ENCODE measurements around the gene DPAGT1.

The DPAGT1 gene

GRCh38 chr11:119078675-119079420 lies 22.8 kb downstream of the DPAGT1 start:
- Histone ChIP-seq H3K9me3 (no peaks in the 10 kb centered on the region), H3K4me3 (no peak overlapping the region), H3K27ac (no peak overlapping the region), H3K36me3 (peaks cover 70 to 93% (median 86%) of the 10 kb centered on the region in 3 donors), H3K27me3 (no peaks in the 10 kb centered on the region), H3K4me1 (no peaks in the 10 kb centered on the region)
- no peak for TF ChIP-seq CTCF (IDR thresholded peaks at IDR 0.05)
- no peak for DNase-seq
- intact Hi-C loops (cut with DNase I; ENCODE audit: low total_unique reads), result no loop called here

DNA sequence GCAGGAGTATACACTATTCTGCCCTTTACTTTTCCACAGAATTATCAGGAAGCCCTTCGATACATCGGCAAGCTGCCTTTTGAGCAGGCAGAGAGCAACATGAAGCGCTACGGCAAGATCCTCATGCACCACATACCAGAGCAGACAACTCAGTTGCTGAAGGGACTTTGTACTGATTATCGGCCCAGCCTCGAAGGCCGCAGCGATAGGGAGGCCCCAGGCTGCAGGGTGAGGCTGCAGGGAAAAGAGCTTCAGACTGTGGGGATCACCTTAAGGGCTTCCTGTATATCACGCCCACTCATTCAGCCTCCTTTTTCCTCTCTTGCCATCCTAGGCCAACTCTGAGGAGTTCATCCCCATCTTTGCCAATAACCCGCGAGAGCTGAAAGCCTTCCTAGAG lies 23.8 kb downstream of the DPAGT1 start:
- DNase-seq, result no peak
- Histone ChIP-seq H3K27ac (no peak overlapping the region), H3K36me3 (peaks cover 80 to 100% (median 96%) of the 10 kb centered on the region in 3 donors), H3K9me3 (no peaks in the 10 kb centered on the region), H3K4me3 (no peak overlapping the region), H3K4me1 (no peaks in the 10 kb centered on the region), H3K27me3 (no peaks in the 10 kb centered on the region)
- intact Hi-C loops (cut with DNase I; ENCODE audit: low total_unique reads), result no loop called here
- no peak for TF ChIP-seq CTCF (IDR thresholded peaks at IDR 0.05)

DNA sequence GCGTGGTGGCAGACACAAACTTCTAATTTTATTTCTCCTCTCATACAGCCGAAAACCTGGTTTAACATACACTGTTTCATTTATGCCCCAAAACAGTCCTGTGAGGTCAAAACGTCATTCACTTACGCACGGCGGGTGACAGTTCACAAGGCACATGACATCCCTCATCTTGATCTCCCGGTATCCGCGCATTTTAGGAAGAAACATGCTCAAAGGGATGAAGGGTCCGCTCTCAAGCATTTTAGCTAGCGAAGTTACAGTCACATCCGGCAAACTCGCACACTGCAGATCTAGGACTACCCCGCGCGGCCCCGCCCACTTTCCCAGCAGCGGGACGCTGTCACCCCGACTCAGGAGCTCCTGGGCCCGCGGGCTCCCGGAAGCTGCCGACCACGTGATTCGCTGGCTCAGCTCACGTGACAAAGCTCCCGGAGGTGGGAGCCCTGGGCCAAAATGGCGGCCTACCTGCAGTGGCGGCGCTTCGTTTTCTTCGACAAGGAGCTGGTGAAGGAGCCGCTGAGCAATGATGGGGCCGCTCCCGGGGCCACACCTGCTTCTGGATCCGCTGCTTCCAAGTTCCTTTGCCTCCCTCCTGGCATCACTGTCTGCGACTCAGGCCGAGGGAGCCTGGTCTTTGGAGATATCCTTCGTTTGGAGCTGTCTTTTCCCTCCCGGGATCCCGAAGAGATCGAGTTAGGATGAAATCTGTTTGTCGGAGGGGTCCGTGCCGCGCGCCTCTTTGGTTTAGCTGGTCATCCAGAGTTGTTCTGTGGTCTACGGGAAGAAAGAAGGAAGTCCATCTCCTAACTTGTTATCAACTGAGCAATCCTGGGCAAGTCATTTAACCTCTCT lies 34.1 kb downstream of the DPAGT1 start, which contains the start of gene VPS11:
Gene VPS11, plus strand, starts transcription at position 448 of the 852 bp plus-strand sequence. Its CDS starts 6 bp downstream, at position 454.
- peak; percentile 97 to 99 for DNase-seq

GRCh38 chr11:119065369-119065768 lies 36.3 kb downstream of the DPAGT1 start:
- no peaks in the 10 kb centered on the region for H3K9me3 ChIP-seq
- DNase-seq, result no peak
- H3K36me3 ChIP-seq, result peaks cover 3 to 6% (median 4%) of the 10 kb centered on the region in 3 donors
- intact Hi-C loops (cut with DNase I; ENCODE audit: low total_unique reads), result no loop called here
- TF ChIP-seq CTCF (IDR thresholded peaks at IDR 0.05), result no peak
- H3K4me1 ChIP-seq, result peaks cover 0 to 43% (median 28%) of the 10 kb centered on the region in 4 donors
- no peak overlapping the region for H3K27ac ChIP-seq
- no peaks in the 10 kb centered on the region for H3K27me3 ChIP-seq
- no peak overlapping the region for H3K4me3 ChIP-seq

More for the DNA sequence above, 34.1 kb downstream of the DPAGT1 start, which contains the start of gene VPS11:
- H3K27me3 ChIP-seq, result no peaks in the 10 kb centered on the region
- H3K36me3 ChIP-seq, result peaks cover 26 to 28% (median 26%) of the 10 kb centered on the region in 3 donors
- no peaks in the 10 kb centered on the region for H3K9me3 ChIP-seq
- peak within 1 kb of the TSS; percentile 85 to 88 for H3K27ac ChIP-seq
- peaks cover 0 to 40% (median 28%) of the 10 kb centered on the region in 4 donors for H3K4me1 ChIP-seq
- intact Hi-C loops (cut with DNase I; ENCODE audit: low total_unique reads), result no loop called here
- no peak for TF ChIP-seq CTCF (IDR thresholded peaks at IDR 0.05)
- H3K4me3 ChIP-seq, result peak within 1 kb of the TSS; percentile 69 to 81

DNA sequence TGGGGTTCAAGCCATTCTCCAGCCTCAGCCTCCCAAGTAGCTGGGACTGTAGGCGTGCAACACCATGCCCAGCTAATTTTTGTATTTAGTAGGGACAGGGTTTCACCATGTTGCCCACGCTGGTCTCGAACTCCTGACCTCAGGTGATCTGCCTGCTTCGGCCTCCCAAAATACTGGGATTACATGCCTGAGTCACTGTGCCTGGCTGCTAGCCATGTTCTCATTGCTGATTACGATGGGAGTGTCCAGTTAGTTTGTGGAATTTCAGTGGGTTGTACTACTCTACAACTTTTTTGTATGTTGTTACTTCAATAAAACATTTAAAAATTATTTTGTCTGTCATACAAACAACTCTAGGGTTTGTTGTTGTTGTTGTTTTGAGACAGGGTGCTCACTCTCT lies 38.9 kb downstream of the DPAGT1 start:
- DNase-seq, result peak; percentile 55 to 74
- H3K4me3 ChIP-seq, result no peak overlapping the region
- H3K27ac ChIP-seq, result peak overlapping the region in 1 of 2 donors; percentile 32
- intact Hi-C loops (cut with DNase I; ENCODE audit: low total_unique reads), result no loop called here
- H3K27me3 ChIP-seq, result no peaks in the 10 kb centered on the region
- H3K9me3 ChIP-seq, result no peaks in the 10 kb centered on the region
- H3K4me1 ChIP-seq, result peaks cover 0 to 32% (median 19%) of the 10 kb centered on the region in 4 donors
- TF ChIP-seq CTCF (IDR thresholded peaks at IDR 0.05), result no peak
- H3K36me3 ChIP-seq, result no peaks in the 10 kb centered on the region

Data from tibial artery (tissue), 4 donors.